Activated B cell treated with CpG ODN at 0.5 μM for 24 hours (primary cell): Measurements from ENCODE around the gene EPHA5. TPM values are rescaled to one million over a fixed set of nuclear protein-coding genes. Genes with fewer than 3 reads are reported as not detected.

Source experiments
- ATAC-seq: fragments of 200-7000 bp; cut with Tn5 transposase; one replicate; pipeline ENCODE4 v1.10.0; 2021; ENCODE audit warnings: low read depth, mild to moderate bottlenecking, moderate library complexity
- CTCF ChIA-PET: fragments of 350-600 bp; sonication (Branson Sonifier 250); formaldehyde crosslinking; loops from one replicate; lab custom pipeline; 2021; ENCODE audit warnings: antibody characterized with exemption; lab: Charles Lee
- POLR2A ChIA-PET: fragments of 350-600 bp; sonication (Branson Sonifier 250); formaldehyde crosslinking; loops from one replicate; lab custom pipeline; 2021; ENCODE audit warnings: antibody characterized with exemption; lab: Charles Lee
- DNase-seq: peaks from one replicate; pipeline ENCODE4 v3.0.0; 2022
- H3K27ac Mint-ChIP-seq: one replicate; pipeline ENCODE4 v1.8.0; 2020; ENCODE audit warnings: mixed read lengths
- H3K27me3 Mint-ChIP-seq: one replicate; pipeline ENCODE4 v1.8.0; 2021; ENCODE audit warnings: mixed read lengths
- H3K36me3 Mint-ChIP-seq: one replicate; pipeline ENCODE4 v1.8.0; 2021; ENCODE audit warnings: low read depth, mixed read lengths
- H3K4me1 Mint-ChIP-seq: one replicate; pipeline ENCODE4 v1.8.0; 2021; ENCODE audit warnings: mixed read lengths
- H3K4me3 Mint-ChIP-seq: one replicate; pipeline ENCODE4 v1.8.0; 2020; ENCODE audit warnings: mild to moderate bottlenecking, mixed read lengths
- H3K9me3 Mint-ChIP-seq: one replicate; pipeline ENCODE4 v1.8.0; 2020; ENCODE audit warnings: mixed read lengths
- CTCF ChIP-seq: fragments of 200-600 bp; IDR thresholded peaks from one replicate; pipeline ENCODE4 v1.8.0; 2022; ENCODE audit warnings: antibody characterized with exemption, mild to moderate bottlenecking
- intact Hi-C: fragments of 100-400 bp; cut with micrococcal nuclease; formaldehyde crosslinking; loops from one replicate; pipeline ENCODE4 v1.15.1; 2024
- total RNA-seq: library from RNA; stranded (reverse); gene quantifications from 2 replicates; pipeline ENCODE4 v1.2.3, GENCODE V29; 2022

EPHA5 gene
- total RNA-seq, 1 donor from 2014 or later: not detected

DNA sequence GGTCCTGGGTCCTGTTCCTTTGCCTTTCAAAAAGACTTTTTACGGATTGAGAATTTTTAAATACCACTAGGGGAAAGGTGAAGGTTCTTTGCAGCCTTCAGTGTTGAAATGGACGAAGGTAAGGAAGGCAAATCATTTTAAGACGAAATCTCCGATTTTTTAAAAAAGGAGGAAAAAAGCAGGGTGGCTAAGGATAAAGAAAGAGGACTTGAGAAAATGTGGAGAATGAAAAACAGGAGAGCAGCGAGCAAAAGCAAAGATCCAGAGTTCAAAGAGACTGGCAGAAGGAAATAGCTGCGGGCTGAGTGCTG is 314 bp downstream of the EPHA5 start:
- ATAC-seq: no peak
- Mint-ChIP-seq H3K27me3 (peaks cover 38% of the 10 kb centered on the region), H3K36me3 (no peaks in the 10 kb centered on the region), H3K4me3 (no peak overlapping the region), H3K27ac (no peak overlapping the region), H3K4me1 (no peaks in the 10 kb centered on the region), H3K9me3 (no peaks in the 10 kb centered on the region)
- CTCF ChIA-PET: no interaction called here
- intact Hi-C loops: no loop called here
- DNase-seq: no peak
- POLR2A ChIA-PET: no interaction called here
- no peak for TF ChIP-seq CTCF

GRCh38 chr4:65669111-65670019 is 924 bp downstream of the EPHA5 start:
- Mint-ChIP-seq H3K27me3 (peaks cover 38% of the 10 kb centered on the region), H3K9me3 (no peaks in the 10 kb centered on the region), H3K36me3 (no peaks in the 10 kb centered on the region), H3K4me1 (no peaks in the 10 kb centered on the region), H3K4me3 (no peak overlapping the region), H3K27ac (no peak overlapping the region)
- intact Hi-C loops: no loop called here
- ChIA-PET CTCF (no interaction called here), POLR2A (no interaction called here)
- TF ChIP-seq CTCF: no peak
- DNase-seq: no peak
- ATAC-seq: no peak

- no peaks in the 10 kb centered on the region for H3K9me3 Mint-ChIP-seq
- no peak overlapping the region for H3K4me3 Mint-ChIP-seq
- ChIA-PET CTCF (no interaction called here), POLR2A (no interaction called here)
- H3K36me3 Mint-ChIP-seq: no peaks in the 10 kb centered on the region
- no peaks in the 10 kb centered on the region for H3K4me1 Mint-ChIP-seq
- H3K27me3 Mint-ChIP-seq: peaks cover 38% of the 10 kb centered on the region
- DNase-seq (no peak), ATAC-seq (no peak)
- TF ChIP-seq CTCF: no peak
- intact Hi-C loops: no loop called here
- no peak overlapping the region for H3K27ac Mint-ChIP-seq
These were observed 1.8 kb downstream of the EPHA5 start for GRCh38 chr4:65668201-65669089.

DNA sequence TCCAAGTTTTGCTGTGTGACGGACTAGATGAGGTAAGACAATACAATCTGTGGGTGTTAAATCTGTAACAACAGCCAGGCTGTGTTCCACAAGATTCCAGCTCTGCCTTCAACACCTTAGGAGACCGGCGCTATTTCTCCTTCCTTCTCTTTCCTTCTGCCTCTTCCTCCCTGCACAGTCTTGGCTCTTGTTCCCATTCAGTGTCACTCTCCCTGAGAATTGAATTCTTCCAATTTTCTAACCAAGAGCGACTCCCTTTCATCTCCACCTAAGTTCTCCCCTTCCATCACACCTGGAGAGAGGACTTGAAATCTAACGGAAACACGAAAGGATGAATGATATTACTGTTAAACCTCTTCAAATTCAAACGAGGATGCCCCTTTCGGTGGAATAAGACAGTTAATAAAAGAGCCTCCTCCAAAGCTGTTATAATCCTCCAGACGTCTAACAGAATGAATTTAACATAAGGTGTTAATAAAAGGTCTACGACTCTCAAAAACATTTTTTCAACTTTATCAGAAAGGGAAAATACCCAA is 2.7 kb downstream of the EPHA5 start:
- H3K4me3 Mint-ChIP-seq: no peak overlapping the region
- no peak for TF ChIP-seq CTCF
- H3K36me3 Mint-ChIP-seq: no peaks in the 10 kb centered on the region
- ChIA-PET POLR2A (no interaction called here), CTCF (no interaction called here)
- intact Hi-C loops: no loop called here
- peaks cover 38% of the 10 kb centered on the region for H3K27me3 Mint-ChIP-seq
- DNase-seq: no peak
- no peaks in the 10 kb centered on the region for H3K9me3 Mint-ChIP-seq
- H3K27ac Mint-ChIP-seq: no peak overlapping the region
- ATAC-seq: no peak
- no peaks in the 10 kb centered on the region for H3K4me1 Mint-ChIP-seq
